Thyroid gland (tissue), 4 donors: Measurements from ENCODE around the gene ACSF3. TPM values are rescaled to one million over a fixed set of nuclear protein-coding genes. Genes with fewer than 3 reads are reported as not detected.

ENCODE experiments used
- DNase-seq, 2 donors: peaks; one replicate each; pipeline ENCODE4 v3.0.0-alpha.2; 2019
- H3K27ac ChIP-seq, 3 donors: fragments of 200-600 bp; sonication (generic); 1 replicate in 2 of 3; 2 replicates in 1 of 3; pipeline ENCODE4 v1.5.1; 2016 to 2019; ENCODE audit warnings: mild to moderate bottlenecking in 1 of 3, moderate library complexity in 1 of 3
- H3K27me3 ChIP-seq: fragments of 200-600 bp; sonication (generic); one replicate; pipeline ENCODE4 v1.5.1; 2019
- H3K36me3 ChIP-seq, 2 donors: fragments of 200-600 bp; sonication (generic); one replicate each; pipeline ENCODE4 v1.5.1; 2016 to 2019
- H3K4me1 ChIP-seq, 2 donors: fragments of 200-600 bp; sonication (generic); one replicate each; pipeline ENCODE4 v1.5.1; 2017 to 2019
- H3K4me3 ChIP-seq, 3 donors: fragments of 200-600 bp; sonication (generic); replicated peaks in 1 of 3; 1 replicate in 2 of 3; 2 replicates in 1 of 3; pipeline ENCODE4 v1.5.1; 2016; ENCODE audit warnings: mild to moderate bottlenecking in 1 of 3
- H3K9me3 ChIP-seq: fragments of 200-600 bp; sonication (generic); one replicate; pipeline ENCODE4 v1.5.1; 2017
- POLR2A ChIP-seq, 2 donors: fragments of 450-650 bp; IDR thresholded peaks; one replicate each; pipeline ENCODE4 v1.6.1; 2017; ENCODE audit warnings: antibody characterized with exemption in 2 of 2, mild to moderate bottlenecking in 2 of 2, moderate library complexity in 1 of 2
- WGBS, 2 donors: methylation state at CpG; one replicate each; pipeline ENCODE4 v1.1.5; 2017; 5-methylcytosine and 5-hydroxymethylcytosine counted together
- intact Hi-C: fragments of 100-400 bp; cut with DNase I; formaldehyde crosslinking; loops from one replicate; pipeline ENCODE4 v1.15.1; 2023
- total RNA-seq, 4 donors: library from RNA; depleted of rRNA; stranded (reverse); fragments of >200 nt; gene quantifications; one replicate each; pipeline ENCODE4 v1.2.3, GENCODE V29; 2016
- TF ChIP-seq, protein P1 (sequence below), 6 experiments: fragments of 200-600 bp in 3 of 6; fragments of 450-650 bp in 3 of 6; sonication (generic) in 3 of 6; IDR thresholded peaks; one replicate each; pipeline ENCODE4 v1.5.1; 2016 to 2019; ENCODE audit warnings: antibody characterized with exemption in 6 of 6, mild to moderate bottlenecking in 2 of 6, inconsistent platforms in 1 of 6, moderate library complexity in 1 of 6

Gene ACSF3
- total RNA-seq, 4 donors from 2014 or later, result 30.1 to 51.2 (median 33.4) TPM

DNA sequence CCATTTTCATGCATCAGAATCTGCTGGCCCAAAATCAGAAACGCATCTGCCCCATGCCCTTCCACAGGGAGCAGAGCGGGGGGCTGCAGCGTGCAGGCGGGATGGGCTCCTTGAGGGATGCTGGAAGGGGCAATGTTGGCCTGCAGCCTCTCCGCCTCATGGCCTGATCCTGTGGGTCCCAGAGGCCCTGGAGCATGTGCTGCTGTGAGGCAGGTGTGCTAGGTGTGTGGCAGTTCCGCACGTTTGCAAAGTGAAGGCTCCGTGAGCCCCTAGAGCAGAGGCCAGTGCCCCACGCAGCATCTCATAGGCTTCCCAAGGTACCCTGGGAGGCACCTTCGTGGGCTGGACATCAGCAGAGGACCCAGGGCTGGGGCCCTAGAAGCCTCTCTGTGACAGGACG lies 41.5 kb downstream of the ACSF3 start:
- Histone ChIP-seq H3K9me3 (no peaks in the 10 kb centered on the region), H3K4me3 (no peak overlapping the region), H3K4me1 (no peaks in the 10 kb centered on the region), H3K27ac (no peak overlapping the region), H3K27me3 (no peaks in the 10 kb centered on the region), H3K36me3 (peaks cover 17 to 20% of the 10 kb centered on the region in 2 donors)
- intact Hi-C loops, result no loop called here
- DNase-seq, result no peak
- no peak for TF ChIP-seq POLR2A (IDR thresholded peaks at IDR 0.05)
- TF ChIP-seq, protein P1, sequence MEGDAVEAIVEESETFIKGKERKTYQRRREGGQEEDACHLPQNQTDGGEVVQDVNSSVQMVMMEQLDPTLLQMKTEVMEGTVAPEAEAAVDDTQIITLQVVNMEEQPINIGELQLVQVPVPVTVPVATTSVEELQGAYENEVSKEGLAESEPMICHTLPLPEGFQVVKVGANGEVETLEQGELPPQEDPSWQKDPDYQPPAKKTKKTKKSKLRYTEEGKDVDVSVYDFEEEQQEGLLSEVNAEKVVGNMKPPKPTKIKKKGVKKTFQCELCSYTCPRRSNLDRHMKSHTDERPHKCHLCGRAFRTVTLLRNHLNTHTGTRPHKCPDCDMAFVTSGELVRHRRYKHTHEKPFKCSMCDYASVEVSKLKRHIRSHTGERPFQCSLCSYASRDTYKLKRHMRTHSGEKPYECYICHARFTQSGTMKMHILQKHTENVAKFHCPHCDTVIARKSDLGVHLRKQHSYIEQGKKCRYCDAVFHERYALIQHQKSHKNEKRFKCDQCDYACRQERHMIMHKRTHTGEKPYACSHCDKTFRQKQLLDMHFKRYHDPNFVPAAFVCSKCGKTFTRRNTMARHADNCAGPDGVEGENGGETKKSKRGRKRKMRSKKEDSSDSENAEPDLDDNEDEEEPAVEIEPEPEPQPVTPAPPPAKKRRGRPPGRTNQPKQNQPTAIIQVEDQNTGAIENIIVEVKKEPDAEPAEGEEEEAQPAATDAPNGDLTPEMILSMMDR (IDR thresholded peaks at IDR 0.05), result no peak
- 96 to 97% methylated on average over 9 of the region's 11 CpGs for WGBS, 2 donors

DNA sequence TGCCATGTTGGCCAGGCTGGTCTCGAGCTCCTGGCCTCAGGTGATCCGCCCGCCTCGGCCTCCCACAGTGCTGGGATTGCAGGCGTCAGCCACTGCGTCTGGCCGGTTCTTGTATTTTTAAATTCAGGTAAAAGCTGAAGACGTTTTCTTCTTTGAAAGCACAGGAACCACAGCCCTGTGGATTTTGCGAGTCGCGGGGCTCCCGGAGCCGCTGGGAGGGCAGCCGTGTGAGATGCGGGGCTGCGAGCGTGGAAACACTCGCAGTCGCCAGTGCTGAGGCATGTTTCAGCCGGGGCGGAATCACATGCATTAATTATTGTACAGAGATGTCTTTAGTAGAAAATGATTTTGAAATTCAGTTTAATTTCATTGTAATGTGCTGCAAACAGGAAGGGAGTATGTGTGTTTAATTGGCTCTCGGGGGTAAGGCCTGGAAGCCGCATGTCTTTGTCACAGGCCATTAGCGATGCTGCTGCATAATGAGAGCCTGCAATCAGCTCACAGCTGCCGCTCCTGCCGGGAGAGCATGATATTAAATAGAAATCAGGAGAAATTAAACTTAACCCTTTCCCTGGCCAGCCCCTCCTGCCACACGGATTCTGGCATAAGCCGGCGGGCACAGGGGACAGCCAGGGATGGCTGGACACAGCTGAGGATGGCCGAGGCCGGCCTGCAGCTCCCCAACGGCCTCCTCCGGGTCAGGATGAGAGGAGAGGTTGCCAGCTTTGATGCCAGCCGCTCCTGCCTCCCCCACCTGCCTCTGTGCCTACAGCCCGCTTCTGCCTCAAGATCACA lies 42.5 kb downstream of the ACSF3 start:
- H3K4me1 ChIP-seq, result no peaks in the 10 kb centered on the region
- H3K27me3 ChIP-seq, result no peaks in the 10 kb centered on the region
- DNase-seq, result no peak
- no peaks in the 10 kb centered on the region for H3K9me3 ChIP-seq
- intact Hi-C loops, result no loop called here
- H3K4me3 ChIP-seq, result no peak overlapping the region
- peaks cover 17 to 20% of the 10 kb centered on the region in 2 donors for H3K36me3 ChIP-seq
- no peak for TF ChIP-seq POLR2A (IDR thresholded peaks at IDR 0.05)
- TF ChIP-seq, protein P1 (IDR thresholded peaks at IDR 0.05), result no peak
- WGBS, 2 donors, result 95% methylated on average over 35 of the region's 35 CpGs
- H3K27ac ChIP-seq, result no peak overlapping the region

DNA sequence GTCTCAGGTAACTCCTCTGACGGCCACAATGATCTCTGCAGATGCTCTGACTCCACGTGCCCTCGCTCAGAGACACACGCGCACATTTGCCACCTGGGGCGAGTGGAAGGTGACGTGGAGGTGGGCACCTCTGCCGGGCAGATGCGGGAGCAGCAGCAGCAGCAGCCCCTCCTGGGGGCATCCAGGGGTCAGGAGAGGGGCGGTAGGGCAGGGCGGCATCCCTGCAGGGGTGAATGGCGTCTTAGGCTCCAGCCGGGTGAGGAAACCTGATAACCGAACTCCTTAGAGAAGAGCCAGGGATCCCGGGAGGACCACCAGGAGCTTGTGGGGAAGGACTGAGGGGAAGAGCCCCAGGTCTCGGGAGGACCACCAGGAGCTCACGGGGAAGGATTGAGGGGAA lies 43.3 kb downstream of the ACSF3 start:
- Histone ChIP-seq H3K4me3 (no peak overlapping the region), H3K9me3 (no peaks in the 10 kb centered on the region), H3K27me3 (no peaks in the 10 kb centered on the region), H3K27ac (no peak overlapping the region), H3K4me1 (no peaks in the 10 kb centered on the region), H3K36me3 (peaks cover 17 to 27% of the 10 kb centered on the region in 2 donors)
- intact Hi-C loops, result no loop called here
- no peak for DNase-seq
- 98% methylated on average over 17 of the region's 17 CpGs for WGBS, 2 donors
- TF ChIP-seq, protein P1 (IDR thresholded peaks at IDR 0.05), result no peak
- no peak for TF ChIP-seq POLR2A (IDR thresholded peaks at IDR 0.05)

DNA sequence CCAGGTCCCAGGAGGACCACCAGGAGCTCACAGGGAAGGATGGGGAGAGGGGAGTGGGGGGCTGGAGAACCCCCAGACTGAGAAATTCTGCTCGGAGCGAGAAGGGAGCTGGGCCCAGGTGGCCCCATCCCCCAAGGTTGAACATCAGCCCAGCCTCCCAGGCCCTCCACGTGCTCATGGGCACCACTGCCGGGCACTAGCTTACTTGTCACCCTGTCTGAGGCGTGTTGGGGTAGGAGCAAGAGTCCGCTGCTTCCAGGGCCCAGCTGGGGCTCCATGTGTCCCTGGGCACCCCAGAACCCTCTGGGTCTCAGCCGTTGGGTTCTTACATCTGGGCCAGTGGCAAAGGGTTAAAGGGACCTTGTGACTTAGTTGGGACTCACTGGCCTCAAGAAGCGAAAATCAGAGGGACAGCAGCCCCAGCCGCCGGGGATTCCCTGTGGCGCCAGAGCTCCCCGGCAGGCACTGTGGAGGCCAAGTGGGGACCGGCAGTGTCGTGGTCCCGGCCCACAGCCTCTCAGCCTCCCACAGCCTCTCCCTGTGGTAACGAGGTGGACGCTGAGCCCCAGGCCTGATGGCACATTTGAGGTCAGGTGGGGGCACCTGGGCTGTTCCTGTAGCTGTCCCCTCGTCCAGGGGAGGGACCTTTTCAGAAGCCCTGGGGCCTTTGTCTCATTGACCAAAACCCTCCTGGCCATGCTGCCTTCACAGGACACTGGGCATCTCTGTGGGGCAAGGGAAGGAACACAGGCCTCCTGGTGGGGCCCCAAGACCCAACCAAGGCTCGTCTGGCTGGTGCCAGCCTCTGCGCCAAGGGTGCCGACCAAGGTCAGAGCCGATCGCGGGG lies 44.2 kb downstream of the ACSF3 start:
- intact Hi-C loops, result no loop called here
- Histone ChIP-seq H3K27ac (no peak overlapping the region), H3K9me3 (no peaks in the 10 kb centered on the region), H3K4me1 (no peaks in the 10 kb centered on the region), H3K36me3 (peaks cover 17 to 27% of the 10 kb centered on the region in 2 donors), H3K4me3 (no peak overlapping the region), H3K27me3 (no peaks in the 10 kb centered on the region)
- no peak for DNase-seq
- WGBS, 2 donors, result 96 to 97% methylated on average over 4 to 12 of the region's 24 CpGs
- TF ChIP-seq POLR2A (IDR thresholded peaks at IDR 0.05), result no peak
- TF ChIP-seq, protein P1 (IDR thresholded peaks at IDR 0.05), result no peak

DNA sequence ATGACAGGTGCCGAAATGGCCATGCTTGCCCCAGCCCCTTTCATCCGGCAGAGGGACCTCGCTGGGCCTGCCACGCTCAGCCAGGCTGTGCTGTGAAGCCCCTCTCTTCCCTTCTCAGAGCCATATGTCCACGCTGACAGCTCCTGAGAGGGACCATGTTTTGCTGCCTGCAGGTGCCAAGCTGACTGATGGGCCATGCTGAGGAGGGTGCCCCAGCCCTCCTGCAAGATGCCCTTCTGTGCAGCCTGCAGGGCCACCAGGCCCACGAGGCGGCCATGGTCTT lies 44.8 kb downstream of the ACSF3 start:
- H3K27ac ChIP-seq, result no peak overlapping the region
- 95 to 96% methylated on average over 4 to 7 of the region's 7 CpGs for WGBS, 2 donors
- no peaks in the 10 kb centered on the region for H3K4me1 ChIP-seq
- DNase-seq, result no peak
- H3K9me3 ChIP-seq, result no peaks in the 10 kb centered on the region
- no peak overlapping the region for H3K4me3 ChIP-seq
- no peak for TF ChIP-seq POLR2A (IDR thresholded peaks at IDR 0.05)
- TF ChIP-seq, protein P1 (IDR thresholded peaks at IDR 0.05), result no peak
- H3K36me3 ChIP-seq, result peaks cover 11 to 24% of the 10 kb centered on the region in 2 donors
- H3K27me3 ChIP-seq, result no peaks in the 10 kb centered on the region
- intact Hi-C loops, result no loop called here
